Fibroblast of skin of back (primary cell): ENCODE results near the gene SLC7A14. TPM values are rescaled to one million over a fixed set of nuclear protein-coding genes. Genes with fewer than 3 reads are reported as not detected.
A peak's percentile ranks its signal among the peaks of the same experiment; 100 is the strongest.

Experiments used
- DNase-seq: peaks from one replicate; pipeline ENCODE4 v3.0.0-alpha.2; 2013
- polyA plus RNA-seq, 2 experiments: library from polyadenylated mRNA; unstranded; fragments of 120-200 nt; gene quantifications; one replicate each; pipeline ENCODE4 v1.2.1, GENCODE V29; 2013; ENCODE audit not compliant: insufficient read length in 2 of 2

SLC7A14 gene
- 0.90 TPM for polyA plus RNA-seq (2013, experiment 1 of 2; ENCODE audit: insufficient read length)
- 0.38 TPM for polyA plus RNA-seq (2013, experiment 2 of 2; ENCODE audit: insufficient read length)

DNA sequence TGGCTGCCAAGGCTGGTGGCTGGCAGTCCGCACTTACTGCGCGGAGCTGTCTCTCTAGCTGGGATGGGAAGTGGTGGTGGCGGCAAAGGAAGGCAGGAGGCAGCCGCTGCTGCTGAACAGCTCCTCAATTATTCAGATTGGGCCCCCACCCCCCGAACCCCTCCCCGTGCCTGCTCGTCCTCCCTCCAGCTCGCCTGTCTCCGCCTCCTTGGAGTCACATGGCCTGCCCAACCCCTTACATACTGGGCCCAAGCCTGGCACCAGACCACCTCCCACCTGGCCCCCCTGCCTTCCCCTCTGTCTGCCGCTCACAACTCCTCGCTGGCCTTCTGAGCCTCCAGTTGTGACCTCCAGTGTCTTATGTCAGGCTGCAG lies at the start of gene SLC7A14:
Gene SLC7A14, minus strand, starts transcription at position 139 of the 374 bp plus-strand sequence. CDS start 59,139 bp downstream, outside the sequence.
- DNase-seq = peak; percentile 9

DNA sequence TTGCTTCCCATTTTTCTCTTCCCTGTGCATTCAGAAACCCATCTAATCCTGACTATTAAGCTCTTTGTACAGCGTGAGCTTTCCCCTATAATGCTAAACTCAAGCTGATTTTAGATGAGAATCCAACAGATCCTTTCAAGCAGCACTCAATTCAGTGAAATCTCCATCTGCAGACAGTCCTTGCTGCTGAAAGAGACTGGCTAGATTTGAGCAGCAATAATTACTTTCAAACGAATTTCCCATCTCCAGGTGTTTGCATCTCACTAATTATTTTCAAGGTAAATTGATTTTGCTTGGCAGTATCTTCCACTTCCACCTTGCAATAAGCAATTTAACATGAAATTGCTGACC lies 49.5 kb upstream of the SLC7A14 start:
- no peak for DNase-seq

- no peak for DNase-seq
Measured at GRCh38 chr3:170634663-170635384, 48.9 kb upstream of the SLC7A14 start.

DNA sequence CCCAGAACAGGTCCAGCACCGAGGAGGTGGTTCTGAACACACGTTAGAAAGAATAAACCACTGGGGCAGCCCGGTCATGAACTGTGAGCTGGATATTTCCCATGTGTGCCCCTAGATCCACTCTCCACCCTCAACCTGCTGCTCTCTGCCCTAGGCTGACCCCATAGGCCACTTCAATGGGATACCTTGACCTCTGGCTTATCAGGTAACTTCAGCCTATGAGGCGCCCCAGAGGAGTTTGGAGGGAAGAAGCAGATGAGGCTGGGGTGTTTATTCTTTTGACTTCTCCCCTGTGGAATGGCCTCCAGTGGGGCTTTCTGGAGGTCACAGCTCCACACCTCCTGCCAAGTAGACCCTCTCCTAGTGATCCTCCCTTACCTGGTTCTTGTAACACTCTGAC lies 47.7 kb upstream of the SLC7A14 start:
- no peak for DNase-seq

DNA sequence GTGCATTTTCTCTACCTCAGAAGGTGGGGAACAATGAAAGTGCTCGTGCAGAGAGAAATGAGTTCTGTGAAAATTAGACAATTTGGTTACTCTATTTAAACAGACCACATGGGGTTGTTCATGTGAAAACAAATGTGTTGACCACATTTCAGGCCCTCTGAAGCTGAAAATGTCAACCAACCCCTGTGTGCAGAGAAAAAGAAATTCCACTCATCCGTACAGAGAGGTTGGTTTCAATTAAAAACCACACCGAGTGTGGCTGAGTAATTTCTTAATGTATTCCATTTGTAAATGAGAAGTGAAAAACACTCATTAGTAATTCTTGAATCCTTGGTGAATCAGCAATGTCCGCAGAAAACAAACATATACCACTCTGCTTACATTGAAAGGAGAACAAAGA lies 46.9 kb upstream of the SLC7A14 start:
- no peak for DNase-seq

DNA sequence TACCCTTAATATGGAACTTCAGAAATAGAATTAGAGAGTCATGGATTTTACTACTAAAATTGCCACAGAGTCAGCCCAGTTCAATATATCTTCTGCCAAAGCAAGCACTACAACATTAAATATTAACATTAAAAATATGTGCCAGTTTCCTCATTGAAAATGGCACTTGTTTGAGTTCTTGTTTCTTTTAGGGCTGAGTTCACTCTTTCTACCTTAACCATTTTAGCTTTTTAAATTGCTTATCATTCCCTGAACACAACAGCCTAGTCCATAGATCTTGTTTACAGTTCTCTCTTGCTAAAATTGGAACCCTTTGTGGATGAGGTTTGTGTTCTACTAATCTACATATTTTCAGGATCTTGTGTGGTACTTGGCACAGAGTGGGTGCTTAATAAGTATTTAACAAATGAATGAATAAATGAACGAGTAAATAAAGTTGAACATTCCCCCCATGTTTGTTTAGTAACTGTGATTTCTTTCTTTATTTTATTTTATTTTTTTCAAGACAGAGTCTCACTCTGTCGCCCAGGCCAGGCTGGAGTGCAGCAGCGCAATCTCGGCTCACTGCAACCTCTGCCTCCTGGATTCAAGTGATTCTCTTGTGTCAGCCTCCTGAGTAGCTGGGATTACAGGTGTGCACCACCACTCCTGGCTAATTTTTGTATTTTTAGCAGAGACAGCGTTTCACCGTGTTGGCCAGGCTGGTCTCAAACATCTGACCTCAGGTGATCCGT lies 46.0 kb upstream of the SLC7A14 start:
- no peak for DNase-seq

GRCh38 chr3:170623524-170623923 lies 37.6 kb upstream of the SLC7A14 start:
- no peak for DNase-seq

DNA sequence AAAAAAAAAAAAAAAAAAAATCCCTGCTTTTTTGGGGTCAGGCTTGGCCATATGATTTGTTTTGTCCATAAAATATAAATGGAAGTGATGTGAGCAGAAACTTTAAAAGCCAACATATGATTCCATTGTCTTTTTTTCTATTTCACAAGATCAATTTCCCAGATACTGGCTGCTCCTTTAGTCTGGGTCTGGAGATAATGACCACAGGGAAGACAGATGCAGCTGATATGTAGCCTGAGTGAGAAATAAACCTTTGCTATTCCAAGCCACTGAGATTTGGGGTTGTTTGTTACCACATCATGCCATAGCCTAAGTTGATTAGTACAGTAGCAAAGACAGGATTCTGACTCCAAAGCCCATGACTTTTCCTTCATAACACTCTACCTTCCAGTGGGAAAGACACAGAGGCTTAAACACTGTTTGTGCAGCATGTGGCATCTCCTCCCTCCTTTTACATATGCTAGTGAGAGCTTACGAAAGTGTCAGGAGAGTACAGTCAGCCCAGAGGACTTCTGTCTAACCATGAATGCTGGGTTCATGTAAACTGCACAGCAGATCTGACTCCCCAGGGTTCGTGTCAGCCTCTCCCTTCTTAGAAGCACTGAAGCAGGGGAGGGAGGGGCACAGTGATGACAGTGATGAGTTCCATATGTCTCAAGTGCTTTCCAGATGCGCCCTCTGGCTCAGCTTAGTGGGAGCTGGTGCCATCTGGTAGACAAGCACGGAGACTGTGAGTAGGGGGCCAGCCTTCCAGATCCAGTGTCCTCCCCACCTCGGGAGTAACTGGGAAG lies 36.7 kb upstream of the SLC7A14 start:
- peak; percentile 91 for DNase-seq

- DNase-seq = peak; percentile 10
Measured at GRCh38 chr3:170621256-170621655, 35.4 kb upstream of the SLC7A14 start.

- DNase-seq = peak; percentile 88
Measured at GRCh38 chr3:170614214-170614966, 28.5 kb upstream of the SLC7A14 start.

GRCh38 chr3:170611751-170612150 lies 25.9 kb upstream of the SLC7A14 start:
- no peak for DNase-seq

- no peak for DNase-seq
Measured at GRCh38 chr3:170610321-170610884, 24.5 kb upstream of the SLC7A14 start.

- no peak for DNase-seq
Measured at GRCh38 chr3:170608475-170608874, 22.6 kb upstream of the SLC7A14 start.

DNA sequence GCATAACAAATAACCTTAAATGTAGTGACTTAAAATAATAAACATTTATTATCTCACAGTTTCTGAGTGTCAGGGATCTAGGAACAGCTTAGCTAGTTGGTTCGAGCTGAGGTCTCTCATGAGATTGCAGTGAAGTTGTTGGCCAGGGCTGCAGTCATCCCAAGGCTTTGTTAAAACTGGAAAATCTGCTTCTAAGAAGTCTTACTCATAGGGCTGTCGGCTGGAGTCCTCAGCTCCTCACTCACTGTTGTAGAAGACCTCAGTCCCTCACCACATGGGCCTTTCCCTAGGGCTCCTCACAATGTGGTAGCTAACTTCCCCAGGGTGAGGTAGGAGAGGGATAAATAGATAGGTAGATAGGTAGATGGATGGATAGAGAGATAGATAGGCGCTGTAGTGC lies 20.8 kb upstream of the SLC7A14 start:
- no peak for DNase-seq

- no peak for DNase-seq
Measured at GRCh38 chr3:170605490-170605889, 19.6 kb upstream of the SLC7A14 start.

- peak; percentile 30 for DNase-seq
Measured at GRCh38 chr3:170603770-170604510, 18.1 kb upstream of the SLC7A14 start.

DNA sequence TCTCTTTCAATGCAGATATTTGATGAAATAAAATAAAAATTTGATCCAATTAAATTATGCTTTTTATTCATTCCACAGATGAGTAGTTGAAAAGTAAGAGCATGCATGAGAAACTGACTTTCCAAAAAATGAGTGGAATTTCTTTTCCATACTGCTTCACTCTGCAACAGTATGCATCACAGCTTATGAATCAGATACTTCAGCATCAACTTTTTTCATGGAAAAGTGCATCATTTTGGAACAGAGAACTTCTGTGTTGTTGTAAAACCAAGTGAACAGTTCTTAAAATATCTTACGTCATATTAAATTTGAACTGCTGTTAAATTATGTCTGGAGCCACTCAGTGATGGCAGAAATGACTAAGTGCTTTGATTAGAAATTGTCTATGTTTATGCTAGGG lies 16.7 kb upstream of the SLC7A14 start:
- peak; percentile 8 for DNase-seq

- DNase-seq = no peak
Measured at GRCh38 chr3:170600005-170600624, 14.2 kb upstream of the SLC7A14 start.

DNA sequence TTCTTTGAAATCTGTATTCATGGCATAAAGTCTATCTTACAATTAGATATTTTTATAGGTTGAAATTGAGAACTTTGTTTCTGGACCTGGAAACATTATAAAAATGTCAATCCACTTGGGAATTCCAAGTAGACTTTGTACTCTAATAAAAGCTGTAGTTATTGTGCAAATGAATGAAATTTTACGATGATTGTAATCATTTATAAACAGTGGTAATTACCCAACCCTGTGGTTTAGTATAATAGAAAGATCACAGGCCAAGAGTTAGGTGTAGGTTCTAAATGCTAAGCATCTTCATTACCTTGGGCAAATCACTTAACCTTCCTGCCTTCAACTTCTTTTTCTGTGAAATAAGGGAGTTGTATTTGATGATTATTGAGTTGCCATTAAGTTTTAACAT lies 13.2 kb upstream of the SLC7A14 start:
- no peak for DNase-seq

- no peak for DNase-seq
Measured at GRCh38 chr3:170598091-170598502, 12.2 kb upstream of the SLC7A14 start.

GRCh38 chr3:170594528-170594927 lies 8.7 kb upstream of the SLC7A14 start:
- no peak for DNase-seq
